PFSK-1 (cell line): Measurements from ENCODE around the gene GPR65.

Source experiments
- FOXP2 ChIP-seq: optimal IDR thresholded peaks from 2 replicates; pipeline ENCODE3; 2011; ENCODE audit warnings: borderline replicate concordance, control low read depth, inconsistent platforms; ENCODE audit not compliant: insufficient read depth; ENCODE audit errors: extremely low read length, extremely low read depth
- POLR2AphosphoS5 ChIP-seq: IDR thresholded peaks from 2 replicates; pipeline ENCODE4 v1.6.1; 2012; ENCODE audit warnings: low read depth, mild to moderate bottlenecking, control low read depth, low read length, moderate library complexity
- REST ChIP-seq, 2 experiments: IDR thresholded peaks; 2 replicates each; pipeline versions ENCODE4 v1.6.1 to v1.8.0; 2011 to 2012; ENCODE audit warnings: low read depth in 2 of 2, low read length in 2 of 2, control low read depth in 1 of 2, inconsistent platforms in 1 of 2, mild to moderate bottlenecking in 1 of 2, moderate library complexity in 1 of 2; ENCODE audit not compliant: insufficient read depth in 1 of 2
- SIN3A ChIP-seq: IDR thresholded peaks from 2 replicates; pipeline ENCODE4 v1.6.1; 2012; ENCODE audit warnings: mild to moderate bottlenecking, low read length, moderate library complexity, borderline replicate concordance; ENCODE audit not compliant: insufficient read depth
- TAF1 ChIP-seq: IDR thresholded peaks from 2 replicates; pipeline ENCODE4 v1.6.1; 2012; ENCODE audit warnings: low read length, control low read depth, borderline replicate concordance; ENCODE audit not compliant: insufficient read depth

- TF ChIP-seq REST (IDR thresholded peaks at IDR 0.05; ENCODE audit: insufficient read depth in 1 of 2, low read depth in 2 of 2, low read length in 2 of 2) (no peak), TAF1 (no peak), POLR2AphosphoS5 (no peak), SIN3A (no peak), FOXP2 (no peak)
Observed at GRCh38 chr14:87990682-87991081, 14.3 kb upstream of the GPR65 start.
